ENCODE results near the gene CGB3.
"Not testable (repeated sequence)": the region's sequence is repeated elsewhere in the genome, so short reads cannot be mapped to it uniquely, and the experiment has no call there.

DNA sequence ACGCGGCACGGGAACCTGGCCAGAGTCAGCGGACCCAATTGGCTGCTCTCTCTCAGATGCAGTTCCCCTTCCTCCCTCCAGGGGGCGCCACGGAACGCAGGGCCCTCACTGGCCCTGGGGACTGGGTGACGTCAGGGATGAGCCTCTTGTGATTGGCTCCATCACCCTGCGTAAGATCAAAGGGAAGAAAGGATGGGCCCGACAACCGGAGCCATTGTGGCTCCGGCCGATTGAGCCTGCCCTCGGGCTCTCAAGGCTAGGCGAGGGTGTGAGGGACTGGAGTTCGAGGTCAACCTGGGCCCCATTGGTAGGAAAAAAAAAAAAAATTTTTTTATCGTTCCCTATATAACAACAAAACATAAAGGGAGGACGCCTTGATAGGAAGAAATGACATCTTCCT, 12.7 kb upstream of the CGB3 start, which contains the start of gene CGB1:
- TF ChIP-seq, protein P1, sequence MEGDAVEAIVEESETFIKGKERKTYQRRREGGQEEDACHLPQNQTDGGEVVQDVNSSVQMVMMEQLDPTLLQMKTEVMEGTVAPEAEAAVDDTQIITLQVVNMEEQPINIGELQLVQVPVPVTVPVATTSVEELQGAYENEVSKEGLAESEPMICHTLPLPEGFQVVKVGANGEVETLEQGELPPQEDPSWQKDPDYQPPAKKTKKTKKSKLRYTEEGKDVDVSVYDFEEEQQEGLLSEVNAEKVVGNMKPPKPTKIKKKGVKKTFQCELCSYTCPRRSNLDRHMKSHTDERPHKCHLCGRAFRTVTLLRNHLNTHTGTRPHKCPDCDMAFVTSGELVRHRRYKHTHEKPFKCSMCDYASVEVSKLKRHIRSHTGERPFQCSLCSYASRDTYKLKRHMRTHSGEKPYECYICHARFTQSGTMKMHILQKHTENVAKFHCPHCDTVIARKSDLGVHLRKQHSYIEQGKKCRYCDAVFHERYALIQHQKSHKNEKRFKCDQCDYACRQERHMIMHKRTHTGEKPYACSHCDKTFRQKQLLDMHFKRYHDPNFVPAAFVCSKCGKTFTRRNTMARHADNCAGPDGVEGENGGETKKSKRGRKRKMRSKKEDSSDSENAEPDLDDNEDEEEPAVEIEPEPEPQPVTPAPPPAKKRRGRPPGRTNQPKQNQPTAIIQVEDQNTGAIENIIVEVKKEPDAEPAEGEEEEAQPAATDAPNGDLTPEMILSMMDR (IDR thresholded peaks at IDR 0.05) = peak; percentile 80
- not testable (repeated sequence) for TF ChIP-seq POLR2AphosphoS5 (IDR thresholded peaks at IDR 0.05; ENCODE audit: low read depth, low read length)

Measured in Panc1 (cell line).